ENCODE results near the gene ARHGEF39.

The ARHGEF39 gene

GRCh38 chr9:35690614-35691333, 25.8 kb upstream of the ARHGEF39 start:
- peak; percentile 12 to 25 for ATAC-seq

- ATAC-seq = no peak
Observed at GRCh38 chr9:35690294-35690613, 25.3 kb upstream of the ARHGEF39 start.

GRCh38 chr9:35689542-35690293, 24.7 kb upstream of the ARHGEF39 start, which contains the start of gene TPM2:
Gene TPM2, minus strand, starts transcription at chr9:35689925. Its CDS starts 108 bp downstream, at chr9:35689817.
- ATAC-seq = no peak

GRCh38 chr9:35688558-35689541, 23.9 kb upstream of the ARHGEF39 start:
- peak; percentile 80 to 84 for ATAC-seq

- no peak for ATAC-seq
Observed at GRCh38 chr9:35687972-35688557, 23.1 kb upstream of the ARHGEF39 start.

GRCh38 chr9:35687306-35687705, 22.3 kb upstream of the ARHGEF39 start:
- ATAC-seq = no peak

GRCh38 chr9:35686222-35687203, 21.5 kb upstream of the ARHGEF39 start:
- ATAC-seq = no peak

- ATAC-seq = no peak
Observed at GRCh38 chr9:35685506-35685905, 20.5 kb upstream of the ARHGEF39 start.

- ATAC-seq = no peak
Observed at GRCh38 chr9:35684921-35685320, 19.9 kb upstream of the ARHGEF39 start.

- no peak for ATAC-seq
Observed at GRCh38 chr9:35683323-35683722, 18.3 kb upstream of the ARHGEF39 start.

GRCh38 chr9:35682520-35683315, 17.7 kb upstream of the ARHGEF39 start:
- no peak for ATAC-seq

GRCh38 chr9:35682051-35682450, 17.1 kb upstream of the ARHGEF39 start:
- no peak for ATAC-seq

GRCh38 chr9:35681341-35682002, 16.5 kb upstream of the ARHGEF39 start:
- no peak for ATAC-seq

GRCh38 chr9:35680331-35681105, 15.5 kb upstream of the ARHGEF39 start:
- ATAC-seq = no peak

- no peak for ATAC-seq
Observed at GRCh38 chr9:35679766-35680330, 14.9 kb upstream of the ARHGEF39 start.

GRCh38 chr9:35679091-35679490, 14.1 kb upstream of the ARHGEF39 start:
- ATAC-seq = no peak

GRCh38 chr9:35675732-35676392, 10.9 kb upstream of the ARHGEF39 start:
- peak in 1 of 2 donors; percentile 62 for ATAC-seq

GRCh38 chr9:35675204-35675603, 10.2 kb upstream of the ARHGEF39 start:
- peak in 1 of 2 donors; percentile 20 for ATAC-seq
